MG63 (cell line): Measurements from ENCODE around the gene SREBF1. TPM values are rescaled to one million over a fixed set of nuclear protein-coding genes. Genes with fewer than 3 reads are reported as not detected.
"Not testable (repeated sequence)": the region's sequence is repeated elsewhere in the genome, so short reads cannot be mapped to it uniquely, and the experiment has no call there.

Source experiments
- DNase-seq: peaks from one replicate; pipeline ENCODE4 v3.0.0-alpha.2; 2020
- H3K27me3 ChIP-seq: fragments of 250-450 bp; sonication (Bioruptor Pico); 2 replicates; pipeline ENCODE4 v1.5.1; 2020; ENCODE audit warnings: mild to moderate bottlenecking, moderate library complexity
- H3K36me3 ChIP-seq: fragments of 250-450 bp; sonication (Bioruptor Pico); 2 replicates; pipeline ENCODE4 v1.5.1; 2020; ENCODE audit warnings: mild to moderate bottlenecking, moderate library complexity
- H3K4me3 ChIP-seq: fragments of 250-450 bp; sonication (Bioruptor Pico); 2 replicates; pipeline ENCODE4 v1.5.1; 2020; ENCODE audit warnings: mild to moderate bottlenecking, moderate library complexity
- H3K9me3 ChIP-seq: fragments of 250-450 bp; sonication (Bioruptor Pico); 2 replicates; pipeline ENCODE4 v1.5.1; 2020; ENCODE audit warnings: mild to moderate bottlenecking, moderate library complexity
- total RNA-seq: library from RNA; depleted of rRNA; stranded (reverse); fragments of >200 nt; shearing (Covaris generic); gene quantifications from 2 replicates; pipeline ENCODE4 v1.2.3, GENCODE V29; 2014; ENCODE audit warnings: low replicate concordance

SREBF1 gene
- total RNA-seq, 1 experiment from 2014 or later = 59.3 TPM

- Histone ChIP-seq H3K4me3 (no peak overlapping the region), H3K36me3 (peaks cover 15% of the 10 kb centered on the region), H3K27me3 (no peaks in the 10 kb centered on the region), H3K9me3 (no peaks in the 10 kb centered on the region)
- no peak for DNase-seq
These were observed 25.2 kb downstream of the SREBF1 start for GRCh38 chr17:17811381-17812210.

- Histone ChIP-seq H3K27me3 (no peaks in the 10 kb centered on the region), H3K36me3 (peaks cover 15% of the 10 kb centered on the region), H3K4me3 (no peak overlapping the region), H3K9me3 (no peaks in the 10 kb centered on the region)
- no peak for DNase-seq
These were observed 25.9 kb downstream of the SREBF1 start for GRCh38 chr17:17810895-17811248.

- Histone ChIP-seq H3K36me3 (peaks cover 15% of the 10 kb centered on the region), H3K27me3 (no peaks in the 10 kb centered on the region), H3K9me3 (no peaks in the 10 kb centered on the region), H3K4me3 (no peak overlapping the region)
- DNase-seq = no peak
These were observed 26.5 kb downstream of the SREBF1 start for GRCh38 chr17:17810084-17810894.

GRCh38 chr17:17809531-17810083 lies 27.2 kb downstream of the SREBF1 start:
- H3K27me3 ChIP-seq = no peaks in the 10 kb centered on the region
- DNase-seq = no peak
- H3K9me3 ChIP-seq = no peaks in the 10 kb centered on the region
- H3K4me3 ChIP-seq = no peak overlapping the region
- peaks cover 15% of the 10 kb centered on the region for H3K36me3 ChIP-seq

GRCh38 chr17:17808706-17809432 lies 27.9 kb downstream of the SREBF1 start:
- Histone ChIP-seq H3K4me3 (no peak overlapping the region), H3K27me3 (no peaks in the 10 kb centered on the region), H3K36me3 (peaks cover 15% of the 10 kb centered on the region), H3K9me3 (no peaks in the 10 kb centered on the region)
- DNase-seq = peak; percentile 39

GRCh38 chr17:17808200-17808599 lies 28.6 kb downstream of the SREBF1 start:
- not testable (repeated sequence) for H3K9me3 ChIP-seq, DNase-seq, H3K4me3 ChIP-seq, H3K27me3 ChIP-seq
- H3K36me3 ChIP-seq = peaks cover 15% of the 10 kb centered on the region

GRCh38 chr17:17807440-17807839 lies 29.3 kb downstream of the SREBF1 start:
- no peak overlapping the region for H3K4me3 ChIP-seq
- H3K9me3 ChIP-seq = no peaks in the 10 kb centered on the region
- DNase-seq = no peak
- H3K27me3 ChIP-seq = no peaks in the 10 kb centered on the region
- peaks cover 15% of the 10 kb centered on the region for H3K36me3 ChIP-seq

GRCh38 chr17:17806611-17807274 lies 30.0 kb downstream of the SREBF1 start:
- peaks cover 10% of the 10 kb centered on the region for H3K36me3 ChIP-seq
- DNase-seq = no peak
- no peak overlapping the region for H3K4me3 ChIP-seq
- no peaks in the 10 kb centered on the region for H3K27me3 ChIP-seq
- no peaks in the 10 kb centered on the region for H3K9me3 ChIP-seq

GRCh38 chr17:17806035-17806434 lies 30.8 kb downstream of the SREBF1 start:
- Histone ChIP-seq H3K36me3 (peaks cover 10% of the 10 kb centered on the region), H3K4me3 (no peak overlapping the region)
- DNase-seq = no peak

GRCh38 chr17:17805575-17805974 lies 31.2 kb downstream of the SREBF1 start:
- Histone ChIP-seq H3K4me3 (no peak overlapping the region), H3K36me3 (peaks cover 5% of the 10 kb centered on the region), H3K27me3 (no peaks in the 10 kb centered on the region), H3K9me3 (no peaks in the 10 kb centered on the region)
- DNase-seq = no peak

More at GRCh38 chr17:17806035-17806434, 30.8 kb downstream of the SREBF1 start:
- H3K9me3 ChIP-seq = no peaks in the 10 kb centered on the region
- H3K27me3 ChIP-seq = no peaks in the 10 kb centered on the region

- Histone ChIP-seq H3K4me3 (no peak overlapping the region), H3K9me3 (no peaks in the 10 kb centered on the region), H3K36me3 (no peaks in the 10 kb centered on the region; the same call in none of the 2 replicates), H3K27me3 (no peaks in the 10 kb centered on the region)
- no peak for DNase-seq
These were observed 32.8 kb downstream of the SREBF1 start for GRCh38 chr17:17804007-17804406.

- H3K27me3 ChIP-seq = no peaks in the 10 kb centered on the region
- DNase-seq = no peak
- no peaks in the 10 kb centered on the region; the same call in none of the 2 replicates for H3K36me3 ChIP-seq
- no peak overlapping the region for H3K4me3 ChIP-seq
- no peaks in the 10 kb centered on the region for H3K9me3 ChIP-seq
These were observed 34.8 kb downstream of the SREBF1 start for GRCh38 chr17:17801800-17802481.

GRCh38 chr17:17800504-17801021 lies 36.2 kb downstream of the SREBF1 start:
- no peaks in the 10 kb centered on the region for H3K27me3 ChIP-seq

GRCh38 chr17:17798573-17799255 lies 38.1 kb downstream of the SREBF1 start:
- DNase-seq = no peak
- Histone ChIP-seq H3K9me3 (no peaks in the 10 kb centered on the region), H3K27me3 (no peaks in the 10 kb centered on the region), H3K36me3 (no peaks in the 10 kb centered on the region; the same call in 1 of the 2 replicates), H3K4me3 (no peak overlapping the region)

More at GRCh38 chr17:17800504-17801021, 36.2 kb downstream of the SREBF1 start:
- no peaks in the 10 kb centered on the region for H3K9me3 ChIP-seq
- no peak overlapping the region for H3K4me3 ChIP-seq
- no peak for DNase-seq
- H3K36me3 ChIP-seq = no peaks in the 10 kb centered on the region; the same call in none of the 2 replicates

GRCh38 chr17:17798010-17798556 lies 38.7 kb downstream of the SREBF1 start:
- Histone ChIP-seq H3K27me3 (no peaks in the 10 kb centered on the region), H3K4me3 (no peak overlapping the region), H3K36me3 (no peaks in the 10 kb centered on the region; the same call in 1 of the 2 replicates), H3K9me3 (no peaks in the 10 kb centered on the region)
- no peak for DNase-seq
